ENCODE data around the gene NEK8. TPM values are rescaled to one million over a fixed set of nuclear protein-coding genes. Genes with fewer than 3 reads are reported as not detected.

The NEK8 gene
- total RNA-seq, 1 donor from 2014 or later = 0.52 TPM

- Histone ChIP-seq H3K9ac (ENCODE audit: low read depth in 1 of 3, low read length in 3 of 3) (no peak overlapping the region), H3K4me3 (ENCODE audit: low read length in 3 of 3) (no peak overlapping the region), H3K36me3 (ENCODE audit: control insufficient read depth in 3 of 3, insufficient read depth in 3 of 3, low read length in 3 of 3) (peaks cover 76 to 84% (median 82%) of the 10 kb centered on the region in 3 donors), H3K4me1 (ENCODE audit: control insufficient read depth in 3 of 3, insufficient read depth in 3 of 3, low read length in 3 of 3) (no peaks in the 10 kb centered on the region), H3K27ac (ENCODE audit: low read depth, low read length) (no peak overlapping the region), H3K27me3 (ENCODE audit: control insufficient read depth in 3 of 3, insufficient read depth in 3 of 3, low read length in 3 of 3) (no peaks in the 10 kb centered on the region), H3K9me3 (ENCODE audit: control insufficient read depth in 3 of 3, low read length in 3 of 3) (no peaks in the 10 kb centered on the region)
Measured at GRCh38 chr17:28700830-28701492, 27.6 kb upstream of the NEK8 start.

DNA sequence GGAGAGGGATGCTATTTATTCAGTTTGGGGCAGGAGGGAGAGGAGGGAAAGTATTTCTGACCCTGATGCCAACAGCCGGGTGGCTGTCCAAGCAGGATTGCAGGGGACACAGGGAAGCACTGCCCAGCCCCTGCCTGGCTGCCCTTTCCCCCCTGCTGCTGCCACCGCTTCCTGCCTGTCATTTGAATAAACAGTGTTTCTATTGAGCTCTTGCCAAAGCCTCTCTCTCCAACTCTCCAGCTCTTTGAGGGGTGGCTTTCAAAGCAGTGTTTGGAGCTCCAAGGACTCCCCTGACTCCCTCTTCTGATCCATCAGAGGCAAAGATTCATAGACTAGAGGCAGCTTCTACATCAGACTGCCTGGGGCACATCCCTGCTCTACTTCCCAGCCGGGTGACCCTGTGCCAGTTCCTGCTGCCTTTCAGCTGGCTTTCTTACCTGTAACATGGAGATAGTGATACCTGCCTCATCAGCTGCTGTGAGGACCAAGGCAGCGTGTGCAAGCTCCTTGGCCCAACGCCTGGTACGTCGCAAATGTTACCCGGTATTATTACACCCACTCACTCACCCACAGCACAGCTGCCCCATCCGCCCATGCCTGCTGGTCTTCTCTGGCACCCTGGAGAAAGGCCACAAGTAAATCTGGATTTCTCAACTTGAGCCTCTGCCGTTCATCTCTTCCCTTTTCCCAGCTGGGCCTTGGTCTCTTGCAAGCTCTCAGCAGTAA lies 26.4 kb upstream of the NEK8 start:
- H3K4me3 ChIP-seq (ENCODE audit: low read length in 3 of 3) = no peak overlapping the region
- no peaks in the 10 kb centered on the region for H3K9me3 ChIP-seq (ENCODE audit: control insufficient read depth in 3 of 3, low read length in 3 of 3)
- no peaks in the 10 kb centered on the region for H3K27me3 ChIP-seq (ENCODE audit: control insufficient read depth in 3 of 3, insufficient read depth in 3 of 3, low read length in 3 of 3)
- no peaks in the 10 kb centered on the region for H3K4me1 ChIP-seq (ENCODE audit: control insufficient read depth in 3 of 3, insufficient read depth in 3 of 3, low read length in 3 of 3)
- peaks cover 66 to 75% (median 71%) of the 10 kb centered on the region in 3 donors for H3K36me3 ChIP-seq (ENCODE audit: control insufficient read depth in 3 of 3, insufficient read depth in 3 of 3, low read length in 3 of 3)
- H3K27ac ChIP-seq (ENCODE audit: low read depth, low read length) = no peak overlapping the region
- no peak overlapping the region for H3K9ac ChIP-seq (ENCODE audit: low read depth in 1 of 3, low read length in 3 of 3)

DNA sequence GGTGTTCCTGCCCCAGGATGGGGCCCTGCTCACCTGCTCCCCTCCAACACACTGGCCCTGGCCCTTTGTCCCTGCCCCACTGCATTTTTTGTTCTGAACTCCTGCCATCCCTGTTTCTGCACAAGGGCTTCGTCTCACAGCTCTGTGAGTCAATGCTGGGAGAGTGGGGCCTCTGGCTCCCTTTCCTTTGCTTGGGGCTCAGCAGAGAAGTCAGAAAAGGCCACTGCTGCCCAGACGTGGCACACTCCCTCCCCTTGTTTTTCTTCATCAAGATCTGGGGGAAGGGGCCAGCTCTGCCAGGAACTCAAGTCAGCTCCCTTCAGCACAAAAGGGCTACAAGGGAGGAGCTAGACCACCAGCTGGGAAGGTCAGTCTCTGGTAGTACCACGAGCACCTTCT lies 25.8 kb upstream of the NEK8 start:
- Histone ChIP-seq H3K36me3 (ENCODE audit: control insufficient read depth in 3 of 3, insufficient read depth in 3 of 3, low read length in 3 of 3) (peaks cover 60 to 70% (median 65%) of the 10 kb centered on the region in 3 donors), H3K27me3 (ENCODE audit: control insufficient read depth in 3 of 3, insufficient read depth in 3 of 3, low read length in 3 of 3) (no peaks in the 10 kb centered on the region), H3K4me1 (ENCODE audit: control insufficient read depth in 3 of 3, insufficient read depth in 3 of 3, low read length in 3 of 3) (no peaks in the 10 kb centered on the region), H3K9me3 (ENCODE audit: control insufficient read depth in 3 of 3, low read length in 3 of 3) (no peaks in the 10 kb centered on the region), H3K9ac (ENCODE audit: low read depth in 1 of 3, low read length in 3 of 3) (no peak overlapping the region), H3K27ac (ENCODE audit: low read depth, low read length) (no peak overlapping the region), H3K4me3 (ENCODE audit: low read length in 3 of 3) (no peak overlapping the region)

GRCh38 chr17:28703552-28704218 lies 24.9 kb upstream of the NEK8 start:
- Histone ChIP-seq H3K36me3 (ENCODE audit: control insufficient read depth in 3 of 3, insufficient read depth in 3 of 3, low read length in 3 of 3) (peaks cover 51 to 60% (median 56%) of the 10 kb centered on the region in 3 donors), H3K27ac (ENCODE audit: low read depth, low read length) (no peak overlapping the region), H3K27me3 (ENCODE audit: control insufficient read depth in 3 of 3, insufficient read depth in 3 of 3, low read length in 3 of 3) (no peaks in the 10 kb centered on the region), H3K9ac (ENCODE audit: low read depth in 1 of 3, low read length in 3 of 3) (no peak overlapping the region), H3K9me3 (ENCODE audit: control insufficient read depth in 3 of 3, low read length in 3 of 3) (no peaks in the 10 kb centered on the region), H3K4me3 (ENCODE audit: low read length in 3 of 3) (no peak overlapping the region), H3K4me1 (ENCODE audit: control insufficient read depth in 3 of 3, insufficient read depth in 3 of 3, low read length in 3 of 3) (no peaks in the 10 kb centered on the region)

GRCh38 chr17:28704219-28704858 lies 24.2 kb upstream of the NEK8 start:
- H3K9me3 ChIP-seq (ENCODE audit: control insufficient read depth in 3 of 3, low read length in 3 of 3) = no peaks in the 10 kb centered on the region
- no peaks in the 10 kb centered on the region for H3K27me3 ChIP-seq (ENCODE audit: control insufficient read depth in 3 of 3, insufficient read depth in 3 of 3, low read length in 3 of 3)
- H3K9ac ChIP-seq (ENCODE audit: low read depth in 1 of 3, low read length in 3 of 3) = no peak overlapping the region
- H3K4me1 ChIP-seq (ENCODE audit: control insufficient read depth in 3 of 3, insufficient read depth in 3 of 3, low read length in 3 of 3) = no peaks in the 10 kb centered on the region
- H3K36me3 ChIP-seq (ENCODE audit: control insufficient read depth in 3 of 3, insufficient read depth in 3 of 3, low read length in 3 of 3) = peaks cover 44 to 54% (median 49%) of the 10 kb centered on the region in 3 donors
- no peak overlapping the region for H3K27ac ChIP-seq (ENCODE audit: low read depth, low read length)
- H3K4me3 ChIP-seq (ENCODE audit: low read length in 3 of 3) = no peak overlapping the region

- Histone ChIP-seq H3K9ac (ENCODE audit: low read depth in 1 of 3, low read length in 3 of 3) (no peak overlapping the region), H3K27ac (ENCODE audit: low read depth, low read length) (no peak overlapping the region), H3K27me3 (ENCODE audit: control insufficient read depth in 3 of 3, insufficient read depth in 3 of 3, low read length in 3 of 3) (no peaks in the 10 kb centered on the region), H3K9me3 (ENCODE audit: control insufficient read depth in 3 of 3, low read length in 3 of 3) (no peaks in the 10 kb centered on the region), H3K36me3 (ENCODE audit: control insufficient read depth in 3 of 3, insufficient read depth in 3 of 3, low read length in 3 of 3) (peaks cover 36 to 45% (median 41%) of the 10 kb centered on the region in 3 donors), H3K4me3 (ENCODE audit: low read length in 3 of 3) (no peak overlapping the region), H3K4me1 (ENCODE audit: control insufficient read depth in 3 of 3, insufficient read depth in 3 of 3, low read length in 3 of 3) (peaks cover 0 to 2% (median 0%) of the 10 kb centered on the region in 3 donors)
Measured at GRCh38 chr17:28705074-28705659, 23.4 kb upstream of the NEK8 start.

DNA sequence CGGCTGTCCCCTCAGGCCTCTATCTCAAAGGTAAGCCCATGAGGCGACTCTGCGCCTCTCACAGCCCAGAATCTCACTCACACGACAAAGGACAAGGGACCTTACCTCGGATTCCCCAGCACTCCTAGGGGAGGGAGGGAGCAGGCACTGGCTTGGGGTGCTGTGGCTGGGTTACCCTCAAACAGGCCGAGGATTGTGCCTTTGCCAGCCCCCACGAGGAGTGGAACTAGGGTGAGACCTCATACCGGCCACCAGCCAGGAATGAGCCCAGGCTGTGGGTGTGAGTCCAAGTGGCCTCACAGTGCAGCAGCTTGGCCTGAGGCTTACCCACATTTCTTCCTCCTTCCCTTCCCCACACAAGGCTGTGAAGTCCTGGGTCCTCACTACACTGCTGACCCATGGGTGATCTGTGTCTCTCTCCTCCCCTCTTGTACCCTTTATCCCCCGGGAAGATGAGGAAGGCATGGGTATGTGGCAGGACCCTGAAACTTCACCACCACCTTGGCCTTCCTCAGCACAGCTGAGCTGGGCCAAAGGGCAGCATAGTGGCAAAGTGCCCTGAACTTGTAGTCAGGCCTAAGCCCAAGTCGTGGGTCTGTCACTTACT lies 22.8 kb upstream of the NEK8 start:
- Histone ChIP-seq H3K27ac (ENCODE audit: low read depth, low read length) (no peak overlapping the region), H3K9me3 (ENCODE audit: control insufficient read depth in 3 of 3, low read length in 3 of 3) (no peaks in the 10 kb centered on the region), H3K9ac (ENCODE audit: low read depth in 1 of 3, low read length in 3 of 3) (no peak overlapping the region), H3K4me1 (ENCODE audit: control insufficient read depth in 3 of 3, insufficient read depth in 3 of 3, low read length in 3 of 3) (peaks cover 3 to 5% (median 4%) of the 10 kb centered on the region in 3 donors), H3K36me3 (ENCODE audit: control insufficient read depth in 3 of 3, insufficient read depth in 3 of 3, low read length in 3 of 3) (peaks cover 29 to 39% (median 34%) of the 10 kb centered on the region in 3 donors), H3K27me3 (ENCODE audit: control insufficient read depth in 3 of 3, insufficient read depth in 3 of 3, low read length in 3 of 3) (no peaks in the 10 kb centered on the region), H3K4me3 (ENCODE audit: low read length in 3 of 3) (no peak overlapping the region)

DNA sequence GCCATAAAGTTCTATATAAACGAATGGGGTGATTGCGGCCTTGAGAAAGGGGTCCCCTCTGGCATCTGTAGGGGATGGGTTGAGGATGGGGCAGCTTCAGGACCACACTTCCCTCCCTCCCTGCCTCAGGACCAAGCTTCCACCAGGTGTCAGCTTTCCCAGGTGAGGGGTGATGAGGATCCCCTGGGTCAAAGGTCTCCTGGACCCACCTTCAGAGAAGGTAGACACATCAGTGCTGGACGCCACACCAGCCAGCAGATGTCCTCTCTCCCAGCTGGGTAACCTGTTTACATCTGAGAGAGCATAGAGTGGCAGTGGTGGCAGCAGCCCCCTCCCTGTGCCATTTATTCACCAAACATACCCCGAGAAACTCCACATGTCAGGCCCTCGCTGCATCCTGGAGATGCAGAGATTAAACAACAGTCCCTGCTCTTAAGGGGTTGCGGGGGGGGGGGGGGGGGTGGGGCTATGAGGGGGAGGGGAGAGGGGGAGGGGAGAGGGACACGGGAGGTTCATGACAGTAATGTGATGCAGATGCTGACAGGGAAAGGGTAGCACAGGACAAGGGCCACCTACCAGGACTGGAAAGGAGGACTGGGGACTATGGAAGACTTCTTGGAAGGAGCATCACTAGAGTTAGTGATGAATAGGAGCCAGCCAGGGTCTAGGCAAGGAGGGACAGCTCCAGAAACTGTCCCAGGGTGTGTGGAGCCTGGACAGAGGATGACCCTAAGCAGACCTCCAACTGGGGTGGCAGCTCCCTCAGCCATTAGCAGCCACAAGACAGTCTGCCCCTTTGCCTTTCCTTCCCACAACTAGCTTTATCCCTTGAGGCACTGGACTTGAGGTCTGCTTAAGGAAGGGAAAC lies 21.9 kb upstream of the NEK8 start:
- no peaks in the 10 kb centered on the region for H3K9me3 ChIP-seq (ENCODE audit: control insufficient read depth in 3 of 3, low read length in 3 of 3)
- no peaks in the 10 kb centered on the region for H3K27me3 ChIP-seq (ENCODE audit: control insufficient read depth in 3 of 3, insufficient read depth in 3 of 3, low read length in 3 of 3)
- no peak overlapping the region for H3K4me3 ChIP-seq (ENCODE audit: low read length in 3 of 3)
- H3K9ac ChIP-seq (ENCODE audit: low read depth in 1 of 3, low read length in 3 of 3) = no peak overlapping the region
- H3K4me1 ChIP-seq (ENCODE audit: control insufficient read depth in 3 of 3, insufficient read depth in 3 of 3, low read length in 3 of 3) = peaks cover 7 to 9% (median 8%) of the 10 kb centered on the region in 3 donors
- no peak overlapping the region for H3K27ac ChIP-seq (ENCODE audit: low read depth, low read length)
- H3K36me3 ChIP-seq (ENCODE audit: control insufficient read depth in 3 of 3, insufficient read depth in 3 of 3, low read length in 3 of 3) = peaks cover 21 to 30% (median 26%) of the 10 kb centered on the region in 3 donors
